T-helper 17 cell (primary cell): Measurements from ENCODE around the gene ZFAND3. TPM values are rescaled to one million over a fixed set of nuclear protein-coding genes. Genes with fewer than 3 reads are reported as not detected.

Experiments used
- ATAC-seq: fragments of 150-1000 bp; cut with Tn5 transposase; 2 replicates; pipeline ENCODE4 v1.10.0; 2021; ENCODE audit warnings: mild to moderate bottlenecking, moderate library complexity
- DNase-seq, 3 donors: peaks; one replicate each; pipeline versions ENCODE4 v3.0.0 to v3.0.0-alpha.2; 2020 to 2021
- H3K9me3 ChIP-seq: one replicate; pipeline ENCODE4 v1.7.0; 2013; ENCODE audit warnings: low read length, mild to moderate bottlenecking; ENCODE audit not compliant: control insufficient read depth, poor library complexity, severe bottlenecking
- H3K27ac Mint-ChIP-seq: one replicate; pipeline ENCODE4 v1.8.0; 2022; ENCODE audit warnings: mild to moderate bottlenecking, moderate library complexity, mixed read lengths
- H3K27me3 Mint-ChIP-seq: one replicate; pipeline ENCODE4 v1.8.0; 2022; ENCODE audit warnings: mixed read lengths
- H3K36me3 Mint-ChIP-seq: one replicate; pipeline ENCODE4 v1.8.0; 2022; ENCODE audit warnings: low read depth, mixed read lengths
- H3K4me1 Mint-ChIP-seq: one replicate; pipeline ENCODE4 v1.8.0; 2022; ENCODE audit warnings: mild to moderate bottlenecking, mixed read lengths
- H3K4me3 Mint-ChIP-seq: one replicate; pipeline ENCODE4 v1.8.0; 2022; ENCODE audit warnings: mild to moderate bottlenecking, moderate library complexity, mixed read lengths
- total RNA-seq, 4 donors: library from RNA in 2 of 4; stranded (reverse) in 2 of 4; gene quantifications; one replicate each; pipeline ENCODE4 v1.2.3 and lab custom pipeline; 2022 to 2026

Gene ZFAND3
- total RNA-seq, 2 donors from 2014 or later, result 48.6 to 61.0 TPM

DNA sequence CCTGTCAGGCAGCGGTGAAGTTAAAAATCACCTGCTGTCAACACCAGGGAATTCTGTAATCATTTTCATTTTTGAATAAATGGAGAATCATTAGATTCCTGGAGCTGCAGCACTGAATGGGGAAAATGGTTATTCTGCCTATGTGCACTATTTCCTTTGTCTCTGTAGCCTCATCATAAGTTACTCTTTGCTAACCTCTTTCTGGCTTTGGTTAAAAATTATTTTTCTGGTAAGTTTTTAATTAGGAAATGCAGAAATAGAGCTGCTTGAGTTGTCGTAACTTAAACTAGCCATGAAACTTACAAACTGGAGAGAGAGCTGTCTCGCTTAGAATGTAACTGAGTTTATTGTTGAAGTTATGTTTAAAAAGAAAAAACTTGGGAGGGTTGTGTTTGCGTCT lies 28.8 kb downstream of the ZFAND3 start:
- peaks cover 44% of the 10 kb centered on the region for H3K4me1 Mint-ChIP-seq
- no peak overlapping the region for H3K27ac Mint-ChIP-seq
- no peak for ATAC-seq
- DNase-seq, result no peak
- H3K4me3 Mint-ChIP-seq, result no peak overlapping the region
- H3K9me3 ChIP-seq, result no peaks in the 10 kb centered on the region
- peaks cover 6% of the 10 kb centered on the region for H3K36me3 Mint-ChIP-seq
- no peaks in the 10 kb centered on the region for H3K27me3 Mint-ChIP-seq

GRCh38 chr6:37850260-37850659 lies 30.7 kb downstream of the ZFAND3 start:
- DNase-seq, result no peak
- peaks cover 3% of the 10 kb centered on the region for H3K36me3 Mint-ChIP-seq
- no peak for ATAC-seq
- peak overlapping the region; percentile 75 for H3K27ac Mint-ChIP-seq
- no peak overlapping the region for H3K4me3 Mint-ChIP-seq
- no peaks in the 10 kb centered on the region for H3K27me3 Mint-ChIP-seq
- H3K9me3 ChIP-seq, result no peaks in the 10 kb centered on the region
- peaks cover 38% of the 10 kb centered on the region for H3K4me1 Mint-ChIP-seq

- Mint-ChIP-seq H3K27ac (peak overlapping the region; percentile 74), H3K4me1 (peaks cover 37% of the 10 kb centered on the region), H3K4me3 (no peak overlapping the region), H3K27me3 (no peaks in the 10 kb centered on the region), H3K36me3 (peaks cover 3% of the 10 kb centered on the region)
- peak; percentile 21 for ATAC-seq
- no peaks in the 10 kb centered on the region for H3K9me3 ChIP-seq
- no peak for DNase-seq
Measured at GRCh38 chr6:37850728-37851285, 31.3 kb downstream of the ZFAND3 start.

DNA sequence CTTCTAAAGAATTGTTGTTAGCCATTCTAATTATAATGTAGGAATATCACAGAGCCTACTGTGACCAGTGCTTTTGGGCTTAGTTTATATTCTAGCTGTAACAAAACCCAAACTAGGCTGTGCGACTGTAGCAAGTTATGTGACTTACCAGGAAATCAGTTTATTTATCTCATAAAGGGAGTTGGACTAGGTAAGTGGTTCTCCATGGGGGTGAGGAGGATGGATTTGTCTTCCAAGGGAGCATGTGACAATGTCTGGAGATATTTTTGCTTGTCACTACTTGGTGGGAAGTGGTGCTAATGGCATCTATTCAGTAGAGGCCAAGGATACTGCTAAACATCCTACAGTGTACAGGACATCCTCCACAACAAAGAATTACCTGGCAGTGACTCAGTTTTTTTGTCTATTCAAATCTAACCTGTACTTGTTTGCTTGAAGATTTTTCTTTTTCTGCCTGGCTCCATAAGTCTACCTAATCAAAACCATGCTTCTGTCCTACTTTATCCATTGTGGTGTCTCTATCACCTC lies 32.5 kb downstream of the ZFAND3 start:
- no peaks in the 10 kb centered on the region for H3K27me3 Mint-ChIP-seq
- H3K4me1 Mint-ChIP-seq, result peaks cover 42% of the 10 kb centered on the region
- H3K27ac Mint-ChIP-seq, result peak overlapping the region; percentile 84
- H3K4me3 Mint-ChIP-seq, result no peak overlapping the region
- DNase-seq (no peak), ATAC-seq (no peak)
- H3K9me3 ChIP-seq, result no peaks in the 10 kb centered on the region
- H3K36me3 Mint-ChIP-seq, result peaks cover 6% of the 10 kb centered on the region

- Mint-ChIP-seq H3K4me3 (no peak overlapping the region), H3K27ac (no peak overlapping the region), H3K27me3 (no peaks in the 10 kb centered on the region), H3K4me1 (peaks cover 43% of the 10 kb centered on the region), H3K36me3 (peaks cover 6% of the 10 kb centered on the region)
- ATAC-seq (no peak), DNase-seq (no peak)
- H3K9me3 ChIP-seq, result no peaks in the 10 kb centered on the region
Measured at GRCh38 chr6:37856285-37856684, 36.8 kb downstream of the ZFAND3 start.

DNA sequence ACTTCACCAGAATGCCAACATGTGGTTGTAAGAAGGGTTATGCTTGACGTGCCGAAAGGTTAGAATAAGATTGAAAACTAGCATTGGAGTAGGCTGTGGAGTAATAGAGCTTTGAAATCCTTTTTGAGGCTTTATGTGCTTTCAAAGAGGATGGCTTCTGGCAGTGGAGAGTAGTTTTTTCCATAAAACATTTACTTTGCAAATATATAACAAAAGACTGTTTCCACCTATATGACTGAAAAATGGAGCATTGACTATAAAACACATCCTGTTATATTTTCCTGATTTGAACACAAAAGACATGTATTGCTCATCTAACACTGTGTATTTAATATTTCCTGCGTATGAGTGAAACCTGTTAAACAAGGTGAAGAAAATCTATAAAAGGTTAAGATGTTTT lies 38.8 kb downstream of the ZFAND3 start:
- Mint-ChIP-seq H3K27ac (peak overlapping the region; percentile 59), H3K36me3 (peaks cover 3% of the 10 kb centered on the region), H3K27me3 (no peaks in the 10 kb centered on the region), H3K4me1 (peaks cover 38% of the 10 kb centered on the region), H3K4me3 (peak overlapping the region; percentile 21)
- DNase-seq (no peak), ATAC-seq (no peak)
- H3K9me3 ChIP-seq, result no peaks in the 10 kb centered on the region

DNA sequence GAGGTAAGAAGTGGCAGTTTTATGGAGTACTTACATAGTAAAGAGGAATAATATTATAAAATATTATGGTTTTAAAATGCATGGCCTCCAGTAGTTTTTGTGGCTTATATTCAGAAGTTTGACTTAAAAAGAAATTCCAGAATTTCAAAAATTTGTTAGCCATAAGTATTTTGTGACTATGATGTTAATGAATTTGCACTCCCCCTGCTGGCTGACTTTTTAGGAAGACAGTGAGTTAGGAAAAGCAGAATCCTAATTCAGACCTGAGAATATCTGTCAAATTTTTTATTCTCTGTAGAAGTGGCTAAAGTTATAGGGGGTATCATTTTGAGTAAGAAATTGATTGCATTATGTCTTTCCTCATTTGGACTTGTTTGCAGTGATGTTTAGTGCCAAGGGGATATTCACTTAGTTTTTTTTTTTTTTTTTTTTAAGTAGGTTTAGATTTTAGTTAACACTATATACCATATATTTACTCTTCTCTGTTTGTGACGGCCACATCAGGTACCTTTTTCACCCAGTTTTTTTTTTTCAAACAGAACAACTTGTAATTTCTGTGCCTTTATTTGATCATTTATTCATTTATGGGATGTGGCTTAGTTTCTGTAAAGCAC lies 40.8 kb downstream of the ZFAND3 start:
- H3K36me3 Mint-ChIP-seq, result peaks cover 3% of the 10 kb centered on the region
- H3K4me1 Mint-ChIP-seq, result peaks cover 40% of the 10 kb centered on the region
- H3K27ac Mint-ChIP-seq, result no peak overlapping the region
- no peak overlapping the region for H3K4me3 Mint-ChIP-seq
- ATAC-seq (no peak), DNase-seq (no peak)
- no peaks in the 10 kb centered on the region for H3K9me3 ChIP-seq
- H3K27me3 Mint-ChIP-seq, result no peaks in the 10 kb centered on the region

- H3K9me3 ChIP-seq, result no peaks in the 10 kb centered on the region
- peak overlapping the region; percentile 65 for H3K27ac Mint-ChIP-seq
- no peaks in the 10 kb centered on the region for H3K27me3 Mint-ChIP-seq
- ATAC-seq (no peak), DNase-seq (no peak)
- peaks cover 40% of the 10 kb centered on the region for H3K4me1 Mint-ChIP-seq
- no peak overlapping the region for H3K4me3 Mint-ChIP-seq
- H3K36me3 Mint-ChIP-seq, result peaks cover under 1% of the 10 kb centered on the region
Measured at GRCh38 chr6:37861452-37861851, 41.9 kb downstream of the ZFAND3 start.

DNA sequence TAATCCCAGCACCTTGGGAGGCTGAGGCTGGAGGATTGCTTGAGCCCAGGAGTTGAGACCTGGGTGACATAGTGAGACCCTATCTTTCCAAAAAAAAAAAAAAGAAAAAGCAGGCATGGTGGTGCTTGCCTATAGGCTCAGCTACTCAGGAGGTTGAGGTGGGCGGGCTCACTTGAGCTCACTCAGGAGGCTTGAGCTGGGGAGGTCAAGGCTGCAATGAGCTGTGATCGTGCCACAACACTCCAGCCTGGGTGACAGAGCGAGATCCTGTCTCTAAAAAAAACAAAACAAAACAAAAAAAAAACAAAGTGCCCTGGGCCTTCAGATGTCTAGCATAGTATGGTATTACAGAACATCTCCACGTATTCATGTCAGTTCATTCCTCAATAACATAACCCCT lies 42.9 kb downstream of the ZFAND3 start:
- Mint-ChIP-seq H3K27ac (no peak overlapping the region), H3K36me3 (no peaks in the 10 kb centered on the region), H3K4me1 (peaks cover 42% of the 10 kb centered on the region), H3K27me3 (no peaks in the 10 kb centered on the region), H3K4me3 (no peak overlapping the region)
- no peak for ATAC-seq
- no peak for DNase-seq
- H3K9me3 ChIP-seq, result no peaks in the 10 kb centered on the region

DNA sequence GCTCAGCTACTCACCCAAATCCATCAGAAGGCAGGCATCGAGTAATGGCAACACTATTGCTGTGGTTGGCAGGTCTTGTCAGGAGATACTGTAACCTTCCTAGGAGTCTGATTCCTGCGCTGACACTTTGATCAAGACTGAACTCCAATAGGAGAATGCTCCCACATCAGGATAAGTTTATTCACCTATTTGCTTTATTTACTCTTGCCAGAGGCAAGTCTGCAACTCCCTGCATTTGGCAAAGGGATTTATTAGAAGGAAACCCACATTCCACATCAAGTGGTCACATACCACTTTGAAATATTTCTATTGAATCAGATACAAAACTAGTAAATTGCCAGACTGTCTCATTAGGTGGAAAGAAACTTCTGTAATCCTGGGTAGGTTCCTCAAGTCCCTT lies 43.5 kb downstream of the ZFAND3 start:
- H3K27me3 Mint-ChIP-seq, result no peaks in the 10 kb centered on the region
- no peak for ATAC-seq
- no peak overlapping the region for H3K27ac Mint-ChIP-seq
- H3K4me3 Mint-ChIP-seq, result peak overlapping the region; percentile 19
- H3K4me1 Mint-ChIP-seq, result peaks cover 40% of the 10 kb centered on the region
- no peaks in the 10 kb centered on the region for H3K36me3 Mint-ChIP-seq
- H3K9me3 ChIP-seq, result no peaks in the 10 kb centered on the region
- no peak for DNase-seq

DNA sequence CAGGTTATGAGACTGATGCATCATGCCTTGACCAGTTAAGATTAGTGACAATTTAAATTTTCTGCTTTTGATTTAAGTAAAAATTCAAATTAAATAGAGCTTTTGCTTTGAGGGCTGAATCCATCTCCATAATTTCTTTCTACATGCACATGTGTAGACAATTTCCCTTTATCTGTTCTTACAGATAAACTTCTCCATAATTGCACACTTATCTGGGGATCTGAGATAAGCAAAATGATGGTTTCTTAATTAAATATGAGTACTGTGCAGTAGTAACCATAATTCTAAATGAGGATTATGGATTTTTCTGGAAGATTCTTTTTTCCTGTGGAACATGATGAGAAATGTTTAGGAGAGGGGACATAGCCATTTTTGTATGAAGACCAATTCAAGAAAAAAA lies 44.7 kb downstream of the ZFAND3 start:
- H3K27ac Mint-ChIP-seq, result no peak overlapping the region
- ATAC-seq (no peak), DNase-seq (no peak)
- H3K27me3 Mint-ChIP-seq, result no peaks in the 10 kb centered on the region
- H3K36me3 Mint-ChIP-seq, result no peaks in the 10 kb centered on the region
- H3K4me3 Mint-ChIP-seq, result no peak overlapping the region
- no peaks in the 10 kb centered on the region for H3K9me3 ChIP-seq
- peaks cover 38% of the 10 kb centered on the region for H3K4me1 Mint-ChIP-seq

DNA sequence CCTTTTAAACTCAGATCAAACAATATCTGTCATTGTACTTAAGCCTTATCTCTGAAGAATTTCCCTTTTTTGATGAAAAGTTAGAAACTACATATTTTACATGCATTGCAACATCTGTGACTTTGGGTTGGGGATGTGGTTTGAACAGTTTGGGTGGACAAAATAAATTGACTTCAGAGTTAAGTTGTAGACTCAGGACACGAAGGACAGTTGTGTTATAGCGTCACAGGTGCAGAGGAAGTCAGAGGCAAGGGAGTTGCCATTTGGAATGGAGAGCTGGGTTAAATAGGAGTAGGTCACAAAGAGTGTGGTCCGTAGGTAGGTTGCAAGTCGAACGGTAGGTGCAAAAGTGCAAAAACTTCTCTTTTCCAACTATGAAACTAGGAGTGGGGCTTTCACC lies 46.0 kb downstream of the ZFAND3 start:
- DNase-seq (no peak), ATAC-seq (no peak)
- Mint-ChIP-seq H3K27me3 (no peaks in the 10 kb centered on the region), H3K36me3 (no peaks in the 10 kb centered on the region), H3K4me1 (peaks cover 35% of the 10 kb centered on the region), H3K4me3 (no peak overlapping the region), H3K27ac (no peak overlapping the region)
- H3K9me3 ChIP-seq, result no peaks in the 10 kb centered on the region

DNA sequence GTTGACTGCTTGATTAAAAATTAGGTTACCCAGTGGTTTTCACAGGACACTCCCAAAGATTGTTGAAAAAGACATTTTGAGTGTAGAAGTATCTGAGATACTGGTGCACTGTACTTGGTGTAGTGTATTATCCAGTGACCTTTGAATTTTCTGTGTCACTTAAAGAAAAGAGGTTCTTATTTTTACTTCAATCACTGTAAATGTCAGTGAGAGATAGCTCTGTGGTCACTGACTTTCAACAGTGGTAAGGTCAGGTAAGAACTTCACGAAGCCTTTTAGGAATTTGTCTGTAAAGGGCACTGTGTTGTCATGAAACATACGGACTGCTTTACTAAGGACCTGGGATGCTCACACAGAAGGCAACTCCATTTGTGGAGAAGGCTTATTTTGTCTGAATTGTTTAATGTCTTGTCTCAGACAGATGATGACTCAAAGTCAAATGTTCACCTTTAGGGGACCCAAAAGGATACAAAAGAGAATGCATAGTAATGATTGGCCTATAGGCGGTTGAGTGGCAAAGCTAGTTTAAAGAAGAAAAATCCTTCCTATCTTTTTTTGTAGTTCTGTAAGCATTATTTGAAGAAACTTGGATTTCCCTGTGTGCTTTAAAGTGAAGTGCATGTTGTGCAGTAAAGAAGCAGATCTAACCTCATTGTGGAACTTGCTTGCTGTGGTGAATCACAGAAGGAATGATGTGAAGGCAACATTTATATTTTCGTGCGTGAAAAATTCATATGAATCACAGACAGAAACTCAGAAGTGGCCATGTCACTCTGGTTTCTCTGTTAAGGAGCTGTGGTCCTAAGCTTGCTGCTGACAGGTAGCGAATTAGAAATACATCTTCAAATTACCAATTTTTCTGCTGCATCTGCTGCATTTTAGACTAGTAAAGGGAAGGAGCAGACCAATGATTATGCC lies 47.3 kb downstream of the ZFAND3 start:
- Mint-ChIP-seq H3K27ac (peak overlapping the region; percentile 75), H3K4me3 (peak overlapping the region; percentile 12)
- no peak for ATAC-seq

More for the DNA sequence above, 47.3 kb downstream of the ZFAND3 start:
- H3K27me3 Mint-ChIP-seq, result no peaks in the 10 kb centered on the region
- no peak for DNase-seq
- no peaks in the 10 kb centered on the region for H3K9me3 ChIP-seq
- peaks cover 31% of the 10 kb centered on the region for H3K4me1 Mint-ChIP-seq
- peaks cover 4% of the 10 kb centered on the region for H3K36me3 Mint-ChIP-seq
